Mesenchymal stem cell (in vitro differentiated cells and primary cell): Measurements from ENCODE around the gene FADS3.

Experiments
- DNase-seq: peaks from one replicate; pipeline ENCODE4 v3.0.0-alpha.2; 2013
- H2AFZ ChIP-seq: one replicate; pipeline ENCODE4 v1.6.1; 2013; ENCODE audit warnings: low read depth, mild to moderate bottlenecking, control low read depth, inconsistent platforms, low read length, moderate library complexity
- H2AK5ac ChIP-seq: 2 replicates; pipeline ENCODE4 v1.6.1; 2013; ENCODE audit warnings: low read length, moderate library complexity, mild to moderate bottlenecking, inconsistent platforms; ENCODE audit not compliant: severe bottlenecking
- H2BK120ac ChIP-seq: one replicate; pipeline ENCODE4 v1.6.1; 2013; ENCODE audit warnings: low read depth, mild to moderate bottlenecking, inconsistent platforms, low read length, moderate library complexity
- H2BK12ac ChIP-seq, 2 experiments: one replicate each; pipeline ENCODE4 v1.6.1; 2013; ENCODE audit warnings: inconsistent platforms in 2 of 2, low read length in 2 of 2, mild to moderate bottlenecking in 2 of 2, moderate library complexity in 2 of 2, control low read depth in 1 of 2
- H2BK15ac ChIP-seq: one replicate; pipeline ENCODE4 v1.6.1; 2013; ENCODE audit warnings: mild to moderate bottlenecking, low read depth, inconsistent platforms; ENCODE audit not compliant: poor library complexity, severe bottlenecking
- H2BK5ac ChIP-seq: 2 replicates; pipeline ENCODE4 v1.6.1; 2013; ENCODE audit warnings: low read depth, mild to moderate bottlenecking, low read length, control low read depth, inconsistent platforms; ENCODE audit not compliant: poor library complexity, severe bottlenecking
- H3K14ac ChIP-seq, 2 experiments: one replicate each; pipeline ENCODE4 v1.6.1; 2013; ENCODE audit warnings: inconsistent platforms in 2 of 2, low read length in 2 of 2, control low read depth in 1 of 2, mild to moderate bottlenecking in 1 of 2, moderate library complexity in 1 of 2
- H3K18ac ChIP-seq, 2 experiments: one replicate each; pipeline ENCODE4 v1.6.1; 2013; ENCODE audit warnings: inconsistent platforms in 2 of 2, low read length in 2 of 2, control low read depth in 1 of 2, low read depth in 1 of 2, mild to moderate bottlenecking in 1 of 2
- H3K23ac ChIP-seq, 2 experiments: one replicate each; pipeline ENCODE4 v1.6.1; 2013; ENCODE audit warnings: inconsistent platforms in 2 of 2, low read length in 2 of 2, mild to moderate bottlenecking in 2 of 2, moderate library complexity in 2 of 2, control low read depth in 1 of 2
- H3K27ac ChIP-seq: 2 replicates; pipeline ENCODE4 v1.5.1; 2013; ENCODE audit warnings: mild to moderate bottlenecking, moderate library complexity, low read length, control low read depth, inconsistent platforms; ENCODE audit not compliant: poor library complexity, severe bottlenecking
- H3K27me3 ChIP-seq, 2 experiments: 2 replicates each; pipeline versions ENCODE4 v1.6.1 to v1.7.0; 2013; ENCODE audit warnings: low read length in 2 of 2, mild to moderate bottlenecking in 2 of 2, moderate library complexity in 2 of 2, control low read depth in 1 of 2, inconsistent platforms in 1 of 2; ENCODE audit not compliant: control insufficient read depth in 1 of 2, insufficient read depth in 1 of 2
- H3K36me3 ChIP-seq, 2 experiments: 2 replicates each; pipeline versions ENCODE4 v1.6.1 to v1.7.0; 2013; ENCODE audit warnings: low read length in 2 of 2, control low read depth in 1 of 2, inconsistent platforms in 1 of 2, low read depth in 1 of 2, mild to moderate bottlenecking in 1 of 2; ENCODE audit not compliant: insufficient read depth in 2 of 2, control insufficient read depth in 1 of 2
- H3K4ac ChIP-seq, 2 experiments: one replicate each; pipeline ENCODE4 v1.6.1; 2013; ENCODE audit warnings: inconsistent platforms in 2 of 2, low read length in 2 of 2, mild to moderate bottlenecking in 2 of 2, moderate library complexity in 2 of 2, control low read depth in 1 of 2, low read depth in 1 of 2
- H3K4me1 ChIP-seq: 2 replicates; pipeline ENCODE4 v1.6.1; 2013; ENCODE audit warnings: low read depth, low read length, control low read depth; ENCODE audit not compliant: control insufficient read depth, insufficient read depth
- H3K4me2 ChIP-seq: 2 replicates; pipeline ENCODE4 v1.6.1; 2013; ENCODE audit warnings: low read length, mild to moderate bottlenecking, inconsistent platforms; ENCODE audit not compliant: poor library complexity, severe bottlenecking
- H3K4me3 ChIP-seq, 2 experiments: 2 replicates each; pipeline versions ENCODE4 v1.5.1 to v1.7.0; 2013; ENCODE audit warnings: low read length in 2 of 2, mild to moderate bottlenecking in 2 of 2, control low read depth in 1 of 2, low read depth in 1 of 2; ENCODE audit not compliant: insufficient read depth in 1 of 2
- H3K79me1 ChIP-seq: replicated peaks from 2 replicates; pipeline ENCODE4 v1.6.1; 2013; ENCODE audit warnings: mild to moderate bottlenecking, control low read depth, low read length, inconsistent platforms; ENCODE audit not compliant: poor library complexity, severe bottlenecking
- H3K9ac ChIP-seq: 2 replicates; pipeline ENCODE4 v1.7.0; 2013; ENCODE audit warnings: mild to moderate bottlenecking, low read length, moderate library complexity
- H3K9me3 ChIP-seq: 2 replicates; pipeline ENCODE4 v1.7.0; 2013; ENCODE audit warnings: mild to moderate bottlenecking, low read length; ENCODE audit not compliant: control insufficient read depth
- H4K8ac ChIP-seq: one replicate; pipeline ENCODE4 v1.6.1; 2013; ENCODE audit warnings: inconsistent platforms, mild to moderate bottlenecking, low read length, moderate library complexity
- H4K91ac ChIP-seq: one replicate; pipeline ENCODE4 v1.6.1; 2013; ENCODE audit warnings: mild to moderate bottlenecking, low read length, inconsistent platforms
- WGBS: methylation state at CpG from one replicate; pipeline ENCODE4 v1.1.7; 2013; ENCODE audit warnings: mixed read lengths; 5-methylcytosine and 5-hydroxymethylcytosine counted together

The FADS3 gene

GRCh38 chr11:61928606-61929005, 37.3 kb upstream of the FADS3 start:
- H3K36me3 ChIP-seq: no peaks in the 10 kb centered on the region
- H3K9ac ChIP-seq: peak overlapping the region; percentile 11
- H3K4me3 ChIP-seq: peak overlapping the region in 1 of 2 experiments; percentile 13
- peaks cover 0 to 5% of the 10 kb centered on the region in 2 experiments for H3K27me3 ChIP-seq
- no peak overlapping the region for H3K4ac ChIP-seq
- no peak overlapping the region for H2BK5ac ChIP-seq
- no peak overlapping the region for H3K27ac ChIP-seq
- H4K91ac ChIP-seq: no peak overlapping the region
- H2AFZ ChIP-seq: no peak overlapping the region
- peaks cover 5% of the 10 kb centered on the region for H3K4me1 ChIP-seq
- no peak overlapping the region for H2BK12ac ChIP-seq
- no peaks in the 10 kb centered on the region for H3K79me1 ChIP-seq
- H3K14ac ChIP-seq: no peak overlapping the region
- H3K18ac ChIP-seq: no peak overlapping the region
- H3K23ac ChIP-seq: no peak overlapping the region
- no peak overlapping the region for H2BK120ac ChIP-seq
- H2AK5ac ChIP-seq: no peak overlapping the region
- no peak overlapping the region for H3K4me2 ChIP-seq
- no peak overlapping the region for H2BK15ac ChIP-seq
- no peaks in the 10 kb centered on the region for H3K9me3 ChIP-seq
- DNase-seq: no peak
- no peak overlapping the region for H4K8ac ChIP-seq

GRCh38 chr11:61927501-61927900, 36.2 kb upstream of the FADS3 start:
- H2AK5ac ChIP-seq: no peak overlapping the region
- H2BK12ac ChIP-seq: no peak overlapping the region
- H2BK120ac ChIP-seq: no peak overlapping the region
- no peak overlapping the region for H3K4ac ChIP-seq
- H3K14ac ChIP-seq: no peak overlapping the region
- no peak overlapping the region for H3K23ac ChIP-seq
- H4K8ac ChIP-seq: no peak overlapping the region
- no peak overlapping the region for H3K18ac ChIP-seq
- H3K4me3 ChIP-seq: no peak overlapping the region
- no peak overlapping the region for H3K9ac ChIP-seq
- no peak overlapping the region for H3K27ac ChIP-seq
- 80% methylated on average over 1 of the region's 1 CpG for WGBS
- no peaks in the 10 kb centered on the region for H3K9me3 ChIP-seq
- H2BK15ac ChIP-seq: no peak overlapping the region
- H2AFZ ChIP-seq: no peak overlapping the region
- H3K36me3 ChIP-seq: no peaks in the 10 kb centered on the region
- no peaks in the 10 kb centered on the region for H3K79me1 ChIP-seq
- no peak overlapping the region for H4K91ac ChIP-seq
- H3K4me2 ChIP-seq: no peak overlapping the region
- no peak for DNase-seq
- H3K27me3 ChIP-seq: peaks cover 0 to 10% of the 10 kb centered on the region in 2 experiments
- no peak overlapping the region for H2BK5ac ChIP-seq
- H3K4me1 ChIP-seq: peaks cover 13% of the 10 kb centered on the region

GRCh38 chr11:61926235-61926634, 34.9 kb upstream of the FADS3 start:
- Histone ChIP-seq H3K4me2 (no peak overlapping the region), H2BK120ac (no peak overlapping the region), H4K91ac (no peak overlapping the region), H2BK15ac (no peak overlapping the region), H3K9me3 (no peaks in the 10 kb centered on the region), H3K36me3 (no peaks in the 10 kb centered on the region), H4K8ac (no peak overlapping the region), H3K23ac (no peak overlapping the region), H3K18ac (no peak overlapping the region), H3K4me1 (peaks cover 13% of the 10 kb centered on the region), H2BK5ac (no peak overlapping the region), H3K4me3 (no peak overlapping the region), H3K27ac (no peak overlapping the region), H2AFZ (no peak overlapping the region), H2BK12ac (no peak overlapping the region), H3K4ac (no peak overlapping the region), H3K9ac (no peak overlapping the region), H3K79me1 (no peaks in the 10 kb centered on the region), H3K27me3 (peaks cover 0 to 8% of the 10 kb centered on the region in 2 experiments), H2AK5ac (no peak overlapping the region), H3K14ac (no peak overlapping the region)
- no peak for DNase-seq
- 91% methylated on average over 3 of the region's 3 CpGs for WGBS

- no peak overlapping the region for H2AFZ ChIP-seq
Observed at GRCh38 chr11:61925736-61926135, 34.4 kb upstream of the FADS3 start.

More at GRCh38 chr11:61925736-61926135, 34.4 kb upstream of the FADS3 start:
- no peak overlapping the region for H2AK5ac ChIP-seq
- WGBS: 97% methylated on average over 2 of the region's 2 CpGs
- H3K27me3 ChIP-seq: peaks cover 0 to 5% of the 10 kb centered on the region in 2 experiments
- H3K9me3 ChIP-seq: no peaks in the 10 kb centered on the region
- no peak overlapping the region for H3K4me3 ChIP-seq
- no peak overlapping the region for H2BK15ac ChIP-seq
- no peak overlapping the region for H3K14ac ChIP-seq
- DNase-seq: no peak
- H2BK5ac ChIP-seq: no peak overlapping the region
- no peak overlapping the region for H3K4me2 ChIP-seq
- no peak overlapping the region for H3K23ac ChIP-seq
- H3K27ac ChIP-seq: no peak overlapping the region
- no peak overlapping the region for H2BK12ac ChIP-seq
- H4K91ac ChIP-seq: no peak overlapping the region
- H4K8ac ChIP-seq: no peak overlapping the region
- peaks cover 13% of the 10 kb centered on the region for H3K4me1 ChIP-seq
- no peak overlapping the region for H3K9ac ChIP-seq
- H3K79me1 ChIP-seq: no peaks in the 10 kb centered on the region
- no peak overlapping the region for H3K18ac ChIP-seq
- no peaks in the 10 kb centered on the region for H3K36me3 ChIP-seq
- no peak overlapping the region for H2BK120ac ChIP-seq
- H3K4ac ChIP-seq: no peak overlapping the region
